GM12878 (cell line): Measurements from ENCODE around the gene IFITM5. TPM values are rescaled to one million over a fixed set of nuclear protein-coding genes. Genes with fewer than 3 reads are reported as not detected.
A peak's percentile ranks its signal among the peaks of the same experiment; 100 is the strongest.

Source experiments
- ATAC-seq: fragments of 200-7000 bp; cut with Tn5 transposase; 3 replicates; pipeline ENCODE4 v1.9.1; 2020; ENCODE audit warnings: mild to moderate bottlenecking, moderate library complexity
- BruUV-seq: library from RNA; stranded (reverse); fragments of 400-500 nt; replicated peaks from 2 replicates; lab custom pipeline; 2021; lab: Mats Ljungman, UMichigan
- CTCF ChIA-PET: fragments of 300-600 bp; sonication (Branson Sonifier 250); formaldehyde crosslinking; extraction: SDS; loops from one replicate; lab custom pipeline; 2021; ENCODE audit warnings: inconsistent platforms; lab: Yijun Ruan, JAX
- POLR2A ChIA-PET: fragments of 350-600 bp; formaldehyde crosslinking; extraction: SDS; loops from one replicate; lab custom pipeline; 2021; ENCODE audit warnings: inconsistent platforms; lab: Charles Lee
- RAD21 ChIA-PET: fragments of 300-600 bp; sonication (Branson Sonifier 250); formaldehyde crosslinking; loops from one replicate; lab custom pipeline; 2023; ENCODE audit warnings: antibody characterized with exemption; ENCODE audit not compliant: unreplicated experiment; lab: Charles Lee
- SMC1A ChIA-PET: fragments of 300-600 bp; sonication (Branson Sonifier 250); formaldehyde crosslinking; loops from one replicate; lab custom pipeline; 2023; ENCODE audit not compliant: unreplicated experiment, uncharacterized antibody; lab: Charles Lee
- DNase-seq: peaks from one replicate; pipeline ENCODE4 v3.0.0-alpha.2; 2011; ENCODE audit warnings: low read depth, low spot score
- FAIRE-seq: peaks from 3 replicates; lab custom pipeline; 2011; peaks lifted over from hg19 to GRCh38; lab: Jason Lieb, UNC
- H2AFZ ChIP-seq: 2 replicates; pipeline ENCODE4 v1.6.0; 2011; ENCODE audit warnings: low read depth, low read length, control low read depth; ENCODE audit not compliant: control insufficient read depth
- H3K27ac ChIP-seq: 2 replicates; pipeline ENCODE4 v1.5.1; 2011; ENCODE audit warnings: control low read depth; ENCODE audit not compliant: control insufficient read depth, insufficient read depth
- H3K27me3 ChIP-seq, 2 experiments: replicated peaks in 1 of 2; 2 replicates each; pipeline versions ENCODE4 v1.6.0 to v1.6.1; 2011; ENCODE audit warnings: low read length in 1 of 2; ENCODE audit not compliant: control insufficient read depth in 2 of 2, insufficient read depth in 2 of 2
- H3K36me3 ChIP-seq, 2 experiments: 2 replicates each; pipeline ENCODE4 v1.5.1; 2011; ENCODE audit warnings: low read length in 1 of 2; ENCODE audit not compliant: control insufficient read depth in 2 of 2, insufficient read depth in 2 of 2
- H3K4me1 ChIP-seq: 2 replicates; pipeline ENCODE4 v1.6.1; 2011; ENCODE audit warnings: mild to moderate bottlenecking, low read length, moderate library complexity, mixed read lengths; ENCODE audit not compliant: control insufficient read depth, insufficient read depth
- H3K4me2 ChIP-seq: 2 replicates; pipeline ENCODE4 v1.6.0; 2011; ENCODE audit warnings: control low read depth; ENCODE audit not compliant: control insufficient read depth, insufficient read depth
- H3K4me3 ChIP-seq: fragments of 200-600 bp; sonication (generic); 2 replicates; pipeline ENCODE4 v1.5.1; 2016
- H3K79me2 ChIP-seq: 2 replicates; pipeline ENCODE4 v1.6.0; 2011; ENCODE audit warnings: low read length; ENCODE audit not compliant: control insufficient read depth, insufficient read depth
- H3K9ac ChIP-seq: 2 replicates; pipeline ENCODE4 v1.8.0; 2011; ENCODE audit warnings: low read length, control low read depth, mixed read lengths; ENCODE audit not compliant: control insufficient read depth, insufficient read depth
- H3K9me3 ChIP-seq: replicated peaks from 3 replicates; pipeline ENCODE4 v1.5.1; 2011; ENCODE audit warnings: mild to moderate bottlenecking, low read length; ENCODE audit not compliant: control insufficient read depth, insufficient read depth
- H4K20me1 ChIP-seq: 2 replicates; pipeline ENCODE4 v1.6.0; 2011; ENCODE audit not compliant: control insufficient read depth, insufficient read depth
- BCL11A ChIP-seq: IDR thresholded peaks from 2 replicates; pipeline ENCODE4 v1.6.1; 2011; ENCODE audit warnings: low read depth, low read length
- CHD2 ChIP-seq: IDR thresholded peaks from 2 replicates; pipeline ENCODE4 v1.6.1; 2011; ENCODE audit warnings: low read depth, low read length, improper control_type of control experiment, borderline replicate concordance
- CTCF ChIP-seq, 3 experiments: IDR thresholded peaks in 2 of 3; conservative IDR thresholded peaks in 1 of 3; 2 replicates each; pipeline ENCODE4 v1.5.1; 2011; ENCODE audit warnings: low read depth in 3 of 3, low read length in 3 of 3, mild to moderate bottlenecking in 3 of 3, control low read depth in 2 of 3, moderate library complexity in 2 of 3, inconsistent platforms in 1 of 3, mixed read lengths in 1 of 3; ENCODE audit not compliant: control insufficient read depth in 2 of 3, insufficient read depth in 1 of 3; ENCODE audit errors: extremely low read depth in 1 of 3
- GABPA ChIP-seq: IDR thresholded peaks from 2 replicates; pipeline ENCODE4 v1.6.1; 2014; ENCODE audit warnings: antibody characterized with exemption, low read depth, mild to moderate bottlenecking, inconsistent platforms
- HCFC1 ChIP-seq: fragments of 150-350 bp; IDR thresholded peaks from 2 replicates; pipeline ENCODE4 v1.6.1; 2014; ENCODE audit warnings: low read length
- HDAC2 ChIP-seq: fragments of 200-600 bp; sonication (generic); IDR thresholded peaks from 2 replicates; pipeline ENCODE4 v1.6.1; 2017
- NR2F1 ChIP-seq: fragments of 450-650 bp; conservative IDR thresholded peaks from 2 replicates; pipeline ENCODE4 v1.6.1; 2017; ENCODE audit warnings: mild to moderate bottlenecking
- SMARCA5 ChIP-seq: fragments of 450-650 bp; IDR thresholded peaks from 2 replicates; pipeline ENCODE4 v1.6.1; 2017; ENCODE audit warnings: mild to moderate bottlenecking
- YY1 ChIP-seq: IDR thresholded peaks from 2 replicates; pipeline ENCODE4 v1.6.1; 2011; ENCODE audit warnings: low read depth, mild to moderate bottlenecking, low read length
- ZZZ3 ChIP-seq: IDR thresholded peaks from 2 replicates; pipeline ENCODE4 v1.6.1; 2011; ENCODE audit warnings: low read depth; ENCODE audit not compliant: control insufficient read depth, insufficient read length
- WGBS: methylation state at CpG from one replicate; pipeline ENCODE4 v1.1.6; 2016; ENCODE audit warnings: low lambda C conversion rate; ENCODE audit not compliant: insufficient replicate concordance, insufficient coverage; ENCODE audit errors: missing lambda C conversion rate; 5-methylcytosine and 5-hydroxymethylcytosine counted together
- in situ Hi-C: fragments of 300-500 bp; cut with MboI; formaldehyde crosslinking; loops from 9 replicates; pipeline ENCODE4 v1.14.3; 2018; ENCODE audit warnings: mixed read lengths
- intact Hi-C: fragments of 100-400 bp; cut with micrococcal nuclease; formaldehyde crosslinking; loops from one replicate; pipeline ENCODE4 v1.14.2; 2022; ENCODE audit not compliant: unreplicated experiment
- polyA plus RNA-seq, 11 experiments: library from polyadenylated mRNA; depleted of rRNA in 4 of 11; unstranded in 6 of 11; stranded (reverse) in 5 of 11; fragments of >200 nt; fragmentation: Nextera tagmentation in 4 of 11; fragmentation: Illumina TruSeq in 1 of 11; extraction: Ambion mirVana in 4 of 11; extraction: Trizol in 1 of 11; gene quantifications; 1 replicate in 1 of 11; 2 replicates in 10 of 11; pipeline versions ENCODE4 v1.2.1 to v1.2.3, GENCODE V29; 2011 to 2016; ENCODE audit warnings: inconsistent platforms in 2 of 11, missing spikeins in 2 of 11, low read depth in 1 of 11
- total RNA-seq, 4 experiments: library from RNA; depleted of rRNA in 3 of 4; stranded (reverse); fragments of >200 nt in 3 of 4; fragmentation: Illumina TruSeq in 1 of 4; extraction: Trizol in 1 of 4; gene quantifications; 2 replicates each; pipeline versions ENCODE4 v1.2.1 to v1.2.3, GENCODE V29; 2013 to 2021
- TF ChIP-seq, protein P1 (sequence below): fragments of 150-350 bp; IDR thresholded peaks from 2 replicates; pipeline ENCODE4 v1.6.1; 2016; ENCODE audit warnings: low read depth, low read length
- TF ChIP-seq, protein P2 (sequence below): fragments of 150-350 bp; IDR thresholded peaks from 2 replicates; pipeline ENCODE4 v1.6.1; 2014; ENCODE audit warnings: mild to moderate bottlenecking, low read depth, low read length

IFITM5 gene
- total and polyA plus RNA-seq, 10 of the 15 experiments (the other 5 are each of a cell fraction or from before 2014, with no cell fraction given), result not detected

- H3K9me3 ChIP-seq, result no peaks in the 10 kb centered on the region
- peak within 1 kb of the TSS; percentile 87 for H3K4me3 ChIP-seq
- peak; percentile 47 for ATAC-seq
- BruUV-seq, result TSS peak; percentile 95
- ChIA-PET RAD21 (interaction anchor here (1.4 to 4.5 kb wide), 5 partner anchors 13 to 107 kb away, joined by 3 to 46 read pairs (median 21); partner anchors contain the start of genes BET1L and RIC8A), POLR2A (interaction anchor here (0.5 to 4.5 kb wide), 5 partner anchors 10 to 48 kb away, joined by 3 to 45 read pairs (median 30); no protein-coding TSS in a partner anchor), SMC1A (interaction anchor here (1.6 to 4.0 kb wide), 5 partner anchors 15 to 41 kb away, joined by 3 to 42 read pairs (median 19); no protein-coding TSS in a partner anchor), CTCF (interaction anchor here (2.1 to 2.6 kb wide), 2 partner anchors 41 kb away, joined by 12 to 24 read pairs; no protein-coding TSS in a partner anchor)
- H3K4me1 ChIP-seq, result peaks cover 11% of the 10 kb centered on the region
- H3K4me2 ChIP-seq, result peak within 1 kb of the TSS; percentile 97
- no peak within 1 kb of the TSS for H2AFZ ChIP-seq
- in situ Hi-C loops (no loop called here), intact Hi-C loops (loop anchor here (2.0 kb wide), 3 partner anchors 17 to 45 kb away; no protein-coding TSS in a partner anchor)
- peaks cover 2 to 5% of the 10 kb centered on the region in 2 experiments; a peak in 3 of 4 replicates for H3K36me3 ChIP-seq
- DNase-seq, result peak; percentile 92
- peak; percentile 85 for FAIRE-seq
- no peaks in the 10 kb centered on the region; a peak in 1 of 4 replicates for H3K27me3 ChIP-seq
- H4K20me1 ChIP-seq, result no peaks in the 10 kb centered on the region
- under 1% methylated on average over 18 of the region's 18 CpGs for WGBS
- H3K9ac ChIP-seq, result peak within 1 kb of the TSS; percentile 99
- H3K79me2 ChIP-seq, result peaks cover 75% of the 10 kb centered on the region
- peak within 1 kb of the TSS; percentile 98 for H3K27ac ChIP-seq
- TF ChIP-seq GABPA (no peak), BCL11A (no peak), CTCF (IDR thresholded peaks at IDR 0.05 in 2 of 3, conservative IDR thresholded peaks at IDR 0.05 in 1 of 3; ENCODE audit: control insufficient read depth in 2 of 3, extremely low read depth in 1 of 3, insufficient read depth in 1 of 3, low read depth in 3 of 3, low read length in 3 of 3) (no peak), HDAC2 (no peak), YY1 (0 out of 2 replicates have a peak, but pooled peaks have one; percentile 16), ZZZ3 (no peak), HCFC1 (no peak), SMARCA5 (peak; percentile 74; the same call in 1 of the 2 replicates), NR2F1 (no peak), CHD2 (0 out of 2 replicates have a peak, but pooled peaks have one; percentile 26)
- TF ChIP-seq, protein P1, sequence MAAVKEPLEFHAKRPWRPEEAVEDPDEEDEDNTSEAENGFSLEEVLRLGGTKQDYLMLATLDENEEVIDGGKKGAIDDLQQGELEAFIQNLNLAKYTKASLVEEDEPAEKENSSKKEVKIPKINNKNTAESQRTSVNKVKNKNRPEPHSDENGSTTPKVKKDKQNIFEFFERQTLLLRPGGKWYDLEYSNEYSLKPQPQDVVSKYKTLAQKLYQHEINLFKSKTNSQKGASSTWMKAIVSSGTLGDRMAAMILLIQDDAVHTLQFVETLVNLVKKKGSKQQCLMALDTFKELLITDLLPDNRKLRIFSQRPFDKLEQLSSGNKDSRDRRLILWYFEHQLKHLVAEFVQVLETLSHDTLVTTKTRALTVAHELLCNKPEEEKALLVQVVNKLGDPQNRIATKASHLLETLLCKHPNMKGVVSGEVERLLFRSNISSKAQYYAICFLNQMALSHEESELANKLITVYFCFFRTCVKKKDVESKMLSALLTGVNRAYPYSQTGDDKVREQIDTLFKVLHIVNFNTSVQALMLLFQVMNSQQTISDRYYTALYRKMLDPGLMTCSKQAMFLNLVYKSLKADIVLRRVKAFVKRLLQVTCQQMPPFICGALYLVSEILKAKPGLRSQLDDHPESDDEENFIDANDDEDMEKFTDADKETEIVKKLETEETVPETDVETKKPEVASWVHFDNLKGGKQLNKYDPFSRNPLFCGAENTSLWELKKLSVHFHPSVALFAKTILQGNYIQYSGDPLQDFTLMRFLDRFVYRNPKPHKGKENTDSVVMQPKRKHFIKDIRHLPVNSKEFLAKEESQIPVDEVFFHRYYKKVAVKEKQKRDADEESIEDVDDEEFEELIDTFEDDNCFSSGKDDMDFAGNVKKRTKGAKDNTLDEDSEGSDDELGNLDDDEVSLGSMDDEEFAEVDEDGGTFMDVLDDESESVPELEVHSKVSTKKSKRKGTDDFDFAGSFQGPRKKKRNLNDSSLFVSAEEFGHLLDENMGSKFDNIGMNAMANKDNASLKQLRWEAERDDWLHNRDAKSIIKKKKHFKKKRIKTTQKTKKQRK, result no peak
- TF ChIP-seq, protein P2, sequence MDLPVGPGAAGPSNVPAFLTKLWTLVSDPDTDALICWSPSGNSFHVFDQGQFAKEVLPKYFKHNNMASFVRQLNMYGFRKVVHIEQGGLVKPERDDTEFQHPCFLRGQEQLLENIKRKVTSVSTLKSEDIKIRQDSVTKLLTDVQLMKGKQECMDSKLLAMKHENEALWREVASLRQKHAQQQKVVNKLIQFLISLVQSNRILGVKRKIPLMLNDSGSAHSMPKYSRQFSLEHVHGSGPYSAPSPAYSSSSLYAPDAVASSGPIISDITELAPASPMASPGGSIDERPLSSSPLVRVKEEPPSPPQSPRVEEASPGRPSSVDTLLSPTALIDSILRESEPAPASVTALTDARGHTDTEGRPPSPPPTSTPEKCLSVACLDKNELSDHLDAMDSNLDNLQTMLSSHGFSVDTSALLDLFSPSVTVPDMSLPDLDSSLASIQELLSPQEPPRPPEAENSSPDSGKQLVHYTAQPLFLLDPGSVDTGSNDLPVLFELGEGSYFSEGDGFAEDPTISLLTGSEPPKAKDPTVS, result no peak
Measured at GRCh38 chr11:313787-314553, 14.6 kb upstream of the IFITM5 start, which contains the start of gene IFITM1. TSS of gene IFITM1 (plus strand) at chr11:314040. CDS start at chr11:314171, 131 bp downstream.
